HG03521 (cell line): Measurements from ENCODE around the gene FRS2.

Experiments used
- ATAC-seq: cut with Tn5 transposase; IDR thresholded peaks from one replicate; pipeline ENCODE4 v1.9.1; 2021; ENCODE audit warnings: mild to moderate bottlenecking, moderate library complexity; ENCODE audit not compliant: unreplicated experiment

Gene FRS2

DNA sequence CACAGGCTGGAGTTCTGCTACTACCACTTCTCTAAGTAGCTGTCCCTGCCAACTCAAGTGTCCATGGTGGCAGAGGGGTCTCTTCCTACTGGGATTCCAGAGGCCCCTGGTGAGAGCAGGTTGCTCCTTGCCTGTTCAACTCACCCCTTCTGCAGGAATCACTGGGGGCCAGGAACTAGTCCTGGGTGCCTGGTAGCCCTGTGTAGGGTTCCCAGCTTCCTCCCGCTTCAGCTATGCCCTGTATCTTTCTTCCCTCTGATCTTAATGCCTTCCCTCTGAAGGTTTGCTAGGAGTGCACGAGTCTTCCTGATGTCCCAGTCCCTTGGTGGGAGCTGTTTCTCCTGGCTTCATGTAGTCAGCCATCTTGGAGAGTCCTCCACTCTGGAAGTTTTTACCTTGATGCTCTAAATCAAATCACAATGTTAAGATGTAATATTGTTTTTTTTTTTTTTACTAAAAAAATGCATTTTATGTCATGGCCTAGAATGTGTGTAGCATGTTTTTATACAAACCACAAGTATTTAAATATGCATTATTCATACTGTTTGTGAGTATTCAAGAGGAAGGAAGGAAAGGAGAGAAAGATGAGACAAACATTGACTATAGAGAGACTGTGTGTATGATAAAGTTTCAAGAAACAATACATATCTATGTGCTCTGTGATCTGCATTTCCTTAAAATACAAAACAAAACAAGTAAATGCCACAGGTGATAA lies 54.7 kb downstream of the FRS2 start:
- no peak for ATAC-seq

DNA sequence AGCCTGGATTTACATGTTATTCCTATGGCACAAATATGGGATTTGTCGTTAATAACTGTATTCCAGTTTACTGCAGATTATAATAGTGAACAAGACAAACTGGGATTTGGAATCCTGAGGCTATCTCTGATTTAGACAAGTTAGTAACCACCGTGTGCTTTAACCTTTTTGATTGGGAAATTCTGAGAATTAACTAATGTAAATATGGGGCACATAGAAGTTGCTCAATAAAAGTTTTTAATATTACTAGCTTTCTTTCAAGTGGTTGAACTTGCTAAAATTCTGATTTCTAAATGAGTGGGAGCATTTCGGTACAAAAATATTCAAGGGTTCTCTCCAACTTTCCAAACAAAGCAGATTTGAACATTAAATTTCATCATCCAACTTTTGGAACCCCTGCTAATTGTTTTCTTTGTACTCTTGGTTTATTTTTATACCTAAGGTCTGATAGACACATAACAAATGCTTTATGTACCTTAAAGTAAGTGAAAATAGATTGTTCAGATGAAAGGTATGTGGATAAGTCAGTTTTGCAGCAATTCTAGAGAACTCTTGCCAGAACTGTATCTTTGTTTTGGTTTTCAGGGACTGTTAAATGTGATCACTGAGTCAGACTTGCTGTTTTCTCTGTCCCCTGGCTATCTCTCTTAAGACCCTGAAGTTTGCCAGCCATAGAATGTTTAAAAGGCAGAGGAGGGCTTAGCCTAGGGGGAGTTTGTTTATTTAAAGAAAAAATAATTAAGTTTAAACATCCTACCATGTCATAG lies 57.5 kb downstream of the FRS2 start:
- ATAC-seq: no peak

DNA sequence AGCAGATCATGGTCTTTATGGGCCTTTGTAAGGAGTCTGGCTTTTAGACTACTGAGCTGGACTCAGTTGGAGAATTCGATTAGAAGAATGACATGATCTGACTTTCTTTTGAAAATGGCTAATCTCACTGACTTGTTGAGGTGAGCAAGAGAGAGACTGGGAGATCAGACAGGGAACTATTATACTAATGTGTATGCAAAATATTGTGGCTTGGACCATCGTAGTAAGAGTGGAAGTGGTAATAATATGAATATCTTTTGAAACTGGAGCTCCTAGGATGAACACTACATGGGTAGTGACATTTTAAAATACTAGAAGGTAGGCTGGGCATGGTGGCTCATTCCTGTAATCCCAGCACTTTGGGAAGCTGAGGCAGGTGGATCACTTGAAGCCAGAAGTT lies 58.8 kb downstream of the FRS2 start:
- ATAC-seq: no peak

DNA sequence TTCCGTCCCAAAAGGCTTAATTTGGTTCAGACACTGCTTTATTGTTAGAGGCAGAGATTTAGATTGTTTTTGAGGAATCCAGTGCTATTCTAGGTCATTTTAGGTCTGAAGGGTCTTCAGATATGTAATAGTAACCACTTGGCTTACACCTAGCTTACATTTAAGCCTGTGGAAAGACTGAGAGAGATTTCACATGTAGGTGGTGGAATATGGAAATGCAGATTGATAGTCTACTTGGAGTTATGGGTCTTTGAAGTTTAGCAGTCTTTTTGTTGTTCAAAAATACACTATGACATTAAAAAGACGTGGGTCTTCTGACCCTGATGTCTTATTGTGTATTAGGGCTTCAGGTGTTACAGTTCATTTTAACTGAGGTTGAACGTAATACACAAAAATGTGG lies 63.7 kb downstream of the FRS2 start:
- ATAC-seq: no peak

DNA sequence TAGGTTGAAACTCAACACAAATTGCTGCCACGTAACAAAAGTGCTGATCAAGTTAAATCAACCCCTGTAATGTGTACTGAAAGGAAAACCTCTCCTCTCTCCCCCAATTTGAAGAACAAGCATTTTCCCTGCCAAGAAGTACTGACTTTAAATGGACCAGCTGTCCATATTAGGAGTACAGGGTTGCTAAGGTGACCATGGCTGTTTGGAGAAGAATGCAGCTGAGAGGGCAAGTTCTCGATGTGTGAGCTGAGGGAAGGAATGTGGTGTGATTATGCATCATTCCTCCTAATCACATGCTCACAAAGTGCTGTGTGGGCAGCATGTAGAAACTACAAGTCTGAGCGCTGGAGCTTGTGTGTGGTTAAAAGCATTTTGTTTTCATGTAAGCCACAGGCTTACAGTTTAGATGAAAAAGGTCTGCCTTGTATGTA lies 64.2 kb downstream of the FRS2 start:
- peak; percentile 93 for ATAC-seq

DNA sequence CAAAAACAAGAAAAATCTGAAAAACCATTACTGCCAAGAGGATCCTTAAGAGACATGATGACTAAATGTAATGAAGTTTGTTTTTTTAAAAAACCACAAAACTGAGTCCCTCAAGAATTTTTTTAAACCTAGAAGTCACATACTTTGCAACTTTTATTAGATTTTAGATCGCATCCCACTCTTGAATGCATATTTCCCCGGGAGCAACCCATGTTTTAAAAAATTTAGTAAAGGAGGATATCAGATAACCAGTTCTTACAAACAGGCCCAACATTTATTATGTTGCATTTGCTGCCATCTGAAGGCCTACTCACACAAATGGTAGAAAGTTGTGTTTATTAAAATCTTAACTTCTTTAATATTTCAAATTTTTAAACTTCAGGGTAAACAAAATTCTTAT lies 70.8 kb downstream of the FRS2 start:
- ATAC-seq: no peak

DNA sequence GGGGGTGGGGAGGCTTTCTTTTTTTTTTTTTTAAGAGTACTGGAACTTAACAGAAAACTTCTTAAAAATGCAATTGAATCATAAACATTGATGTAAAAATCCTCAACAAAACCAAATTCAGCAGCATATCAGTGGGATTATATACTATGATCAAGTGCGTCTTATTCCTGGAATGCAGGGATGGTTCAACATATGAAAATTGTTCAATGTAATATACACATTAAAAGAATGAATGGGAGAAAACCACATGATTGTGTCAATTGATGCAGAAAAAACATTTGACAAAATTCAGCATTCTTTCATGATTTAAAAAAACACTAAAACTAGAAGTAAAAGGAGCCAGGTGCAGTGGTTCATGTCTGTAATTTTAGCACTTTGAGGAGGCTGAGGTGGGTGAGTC lies 73.9 kb downstream of the FRS2 start:
- ATAC-seq: no peak

DNA sequence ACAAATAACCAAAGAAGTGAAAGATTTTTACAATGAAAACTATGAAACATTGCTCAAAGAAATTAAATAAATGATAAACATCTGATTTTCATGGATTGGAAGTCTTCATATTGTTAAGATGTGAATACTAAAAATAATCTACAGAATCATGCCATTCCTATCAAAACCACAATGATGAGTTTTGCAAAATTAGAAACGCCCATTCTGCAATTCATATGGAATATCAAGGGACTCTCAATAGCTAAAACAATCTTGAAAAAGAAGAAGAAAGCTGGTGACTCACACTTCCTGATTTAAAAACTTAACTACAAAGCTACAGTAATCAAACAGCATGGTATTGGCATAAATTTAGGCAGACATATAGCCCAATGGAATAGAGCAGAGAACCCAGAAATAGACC lies 74.9 kb downstream of the FRS2 start:
- ATAC-seq: no peak

DNA sequence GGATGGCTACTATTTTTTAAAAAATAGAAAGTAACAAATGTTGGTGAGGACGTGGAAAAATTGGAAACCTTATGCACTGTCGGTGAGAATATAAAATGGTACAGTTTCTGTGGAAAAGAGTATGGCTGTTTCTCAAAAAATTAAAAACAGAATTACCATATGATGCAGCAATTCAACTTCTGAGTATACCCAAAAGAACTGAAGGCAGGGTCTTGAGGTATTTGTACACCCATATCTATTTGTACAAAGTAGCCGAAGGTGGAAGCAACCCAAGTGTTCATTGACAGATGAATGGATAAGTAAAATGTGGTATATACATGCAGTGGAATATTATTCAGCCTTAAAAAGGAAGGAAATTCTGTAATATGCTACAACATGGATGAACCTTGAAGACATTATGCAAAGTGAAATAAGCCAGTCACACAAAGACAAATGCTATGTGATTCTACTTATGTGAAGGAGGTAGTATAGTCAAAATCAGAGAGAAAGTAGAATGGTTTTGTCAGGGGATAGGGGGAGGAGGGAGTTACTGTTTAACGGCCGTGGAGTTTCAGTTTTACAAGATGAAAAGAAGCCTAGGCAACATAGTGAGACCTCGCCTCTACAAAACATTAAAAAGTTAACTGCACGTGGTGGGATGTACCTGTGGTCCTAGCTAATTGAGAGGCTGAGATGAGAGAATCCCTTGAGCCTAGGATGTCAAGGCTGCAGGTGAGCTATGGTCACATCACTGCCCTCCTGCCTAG lies 76.7 kb downstream of the FRS2 start:
- peak; percentile 88 for ATAC-seq

DNA sequence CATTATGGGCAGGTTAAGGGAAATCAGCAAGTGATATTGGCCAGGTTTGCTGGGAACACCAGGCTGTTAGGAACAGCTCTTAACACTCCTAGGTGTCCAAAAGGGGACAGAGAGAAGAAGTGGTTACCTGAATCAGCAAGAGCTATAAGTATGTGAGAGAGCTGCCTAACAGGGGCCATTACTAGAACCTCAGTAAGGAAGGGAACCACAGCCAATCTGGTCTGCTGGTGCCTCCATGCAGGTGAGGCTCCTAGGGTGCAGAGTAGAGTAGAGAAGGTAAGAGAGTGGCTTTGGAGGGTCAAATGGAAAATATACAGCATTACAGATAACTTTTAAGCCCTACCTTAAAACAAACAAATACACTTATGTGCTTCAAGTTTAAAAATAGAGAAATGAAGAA lies 78.5 kb downstream of the FRS2 start:
- no peak for ATAC-seq

DNA sequence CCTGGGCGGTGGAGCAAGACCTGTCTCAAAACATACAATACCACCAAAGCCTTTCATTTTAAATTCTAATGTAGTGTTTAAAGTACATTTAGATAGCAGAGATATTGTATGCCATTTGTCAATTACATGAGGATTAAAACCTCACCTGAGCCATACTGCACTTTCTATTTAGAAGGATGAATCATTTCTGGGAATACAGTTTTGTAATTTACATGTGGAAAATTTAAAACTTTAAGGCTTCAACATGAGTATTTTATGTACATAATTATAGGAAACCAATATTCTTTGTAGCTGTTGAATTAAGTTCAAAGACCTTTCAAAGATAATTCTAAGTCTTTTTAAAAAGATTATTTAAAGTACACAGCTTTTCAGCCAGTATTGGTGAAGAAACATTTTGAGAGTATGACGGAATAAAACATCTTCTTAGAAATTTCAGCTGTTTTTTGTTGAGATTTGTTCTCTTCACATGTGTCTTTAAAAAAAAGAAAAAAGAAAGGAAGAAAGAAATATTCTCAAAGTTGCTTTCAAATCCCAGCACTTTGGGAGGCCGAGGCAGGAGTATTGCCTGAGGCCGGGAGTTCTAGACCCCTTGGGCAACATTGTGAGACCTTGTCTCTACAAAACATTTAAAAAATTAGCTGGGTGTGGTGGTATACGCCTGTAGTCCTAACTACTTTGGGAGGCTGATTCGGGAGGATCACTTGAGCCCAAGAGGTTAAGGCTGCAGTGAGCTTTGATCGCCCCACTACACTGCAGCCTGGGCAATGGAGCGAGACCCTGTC lies 80.6 kb downstream of the FRS2 start:
- ATAC-seq: no peak

DNA sequence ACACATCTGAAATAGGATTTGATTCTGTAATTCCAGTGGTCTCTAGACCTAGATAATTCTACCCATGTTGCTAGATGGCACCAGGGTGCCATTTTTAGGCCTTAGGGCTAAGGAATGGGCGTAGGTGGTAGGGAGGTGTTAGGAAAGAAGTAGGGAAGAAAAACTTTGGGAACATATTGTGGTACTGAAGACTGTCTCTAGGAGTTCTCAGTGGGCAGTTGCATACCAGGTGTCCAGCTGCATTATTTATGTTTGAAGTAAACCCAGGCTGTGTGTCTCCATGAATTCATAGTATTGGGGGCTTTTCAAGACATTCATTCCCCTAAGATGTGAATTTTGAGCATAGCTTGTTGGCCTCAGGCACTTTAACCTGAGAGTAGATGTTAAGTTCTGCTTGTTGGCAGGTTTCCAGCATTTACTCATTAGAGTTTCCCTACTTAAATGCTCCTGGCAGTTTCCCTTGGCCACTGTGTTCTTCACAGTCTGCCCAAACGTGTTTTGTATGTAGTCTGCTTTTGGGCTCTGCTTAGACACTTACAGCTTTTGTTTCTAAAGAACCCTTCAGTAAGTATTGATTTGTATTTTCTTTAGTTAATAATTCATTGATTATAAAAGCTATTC lies 83.5 kb downstream of the FRS2 start:
- no peak for ATAC-seq

DNA sequence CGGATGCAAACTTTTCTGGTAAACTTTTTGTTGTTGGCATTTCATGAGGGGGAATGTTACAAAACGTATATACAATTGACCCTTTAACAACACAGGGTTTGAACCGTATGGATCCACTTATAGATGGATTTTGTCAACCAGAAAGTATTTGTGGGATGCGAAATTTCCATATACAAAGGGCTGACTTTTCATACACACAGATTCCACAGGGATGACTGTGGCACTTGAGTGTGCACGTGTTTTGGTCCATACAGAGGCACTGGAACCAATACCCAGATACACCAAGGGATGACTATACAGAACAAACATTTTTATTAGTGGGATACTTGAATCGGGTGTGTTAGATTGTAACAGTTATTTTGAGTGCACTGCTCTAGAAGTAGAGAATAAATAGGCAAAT lies 85.3 kb downstream of the FRS2 start:
- ATAC-seq: no peak

DNA sequence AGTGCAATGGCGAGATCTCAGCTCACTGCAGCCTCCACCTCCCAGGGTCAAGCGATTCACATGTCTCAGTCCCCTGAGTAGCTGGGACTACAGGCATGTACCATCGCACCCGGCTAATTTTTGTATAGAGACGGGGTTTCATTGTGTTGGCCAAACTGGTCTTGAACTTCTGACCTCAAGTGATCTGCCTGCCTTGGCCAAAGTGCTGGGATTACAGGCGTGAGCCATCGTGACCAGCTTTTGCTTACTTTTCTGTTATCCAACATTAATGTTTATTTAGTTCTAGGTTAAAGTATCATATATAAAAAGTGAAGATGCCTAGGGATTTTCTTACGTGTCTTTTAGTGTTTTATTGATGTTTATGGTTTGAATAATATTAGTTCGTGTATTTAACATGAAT lies 86.2 kb downstream of the FRS2 start:
- no peak for ATAC-seq

DNA sequence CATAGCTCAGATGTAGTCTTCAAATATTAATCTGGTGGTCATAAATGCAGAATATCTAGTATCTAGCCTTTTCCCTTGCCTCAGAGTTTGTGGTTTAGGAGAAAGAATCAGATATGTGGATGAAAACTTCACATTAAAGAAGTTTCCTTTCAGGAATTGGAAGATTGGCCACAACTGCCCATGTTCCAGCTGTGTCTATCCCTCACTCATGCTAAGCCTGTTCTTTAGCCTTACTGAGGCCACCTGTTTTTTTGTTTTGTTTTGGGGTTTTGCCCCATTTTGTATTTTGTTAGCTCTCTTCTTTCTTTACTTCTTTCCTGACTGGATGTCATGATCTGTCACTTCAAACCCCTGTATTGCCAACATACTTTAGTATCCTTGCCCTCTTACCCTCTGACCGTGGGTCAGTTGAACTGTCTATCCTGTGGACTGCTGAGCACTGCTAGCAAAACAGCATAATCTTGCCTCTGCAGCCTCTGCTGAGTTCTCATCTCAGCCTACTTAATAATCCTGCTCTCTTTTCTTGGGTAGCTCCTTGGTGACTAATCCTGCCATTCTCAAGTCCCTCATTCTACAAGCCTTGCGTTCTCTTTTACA lies 93.1 kb downstream of the FRS2 start:
- ATAC-seq: no peak

DNA sequence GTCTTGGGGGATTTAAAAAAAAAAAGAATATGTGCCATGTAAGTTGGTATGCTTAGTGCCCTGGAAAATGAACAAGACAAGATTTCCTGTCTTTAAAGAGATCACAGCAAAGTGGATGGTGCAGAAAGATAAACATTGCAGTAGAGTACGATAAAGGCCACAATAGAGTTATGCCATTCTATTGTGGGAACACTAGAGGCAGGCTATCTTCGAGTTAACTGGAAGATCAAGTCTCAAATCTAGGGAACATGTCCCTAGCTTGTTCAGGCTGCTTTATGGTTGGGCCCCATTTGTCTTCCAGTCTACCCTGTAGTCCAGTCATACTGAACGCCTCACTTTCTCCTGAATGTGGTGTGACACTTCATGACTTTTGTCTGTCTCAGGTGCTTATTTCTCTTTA lies 96.4 kb downstream of the FRS2 start:
- ATAC-seq: no peak

DNA sequence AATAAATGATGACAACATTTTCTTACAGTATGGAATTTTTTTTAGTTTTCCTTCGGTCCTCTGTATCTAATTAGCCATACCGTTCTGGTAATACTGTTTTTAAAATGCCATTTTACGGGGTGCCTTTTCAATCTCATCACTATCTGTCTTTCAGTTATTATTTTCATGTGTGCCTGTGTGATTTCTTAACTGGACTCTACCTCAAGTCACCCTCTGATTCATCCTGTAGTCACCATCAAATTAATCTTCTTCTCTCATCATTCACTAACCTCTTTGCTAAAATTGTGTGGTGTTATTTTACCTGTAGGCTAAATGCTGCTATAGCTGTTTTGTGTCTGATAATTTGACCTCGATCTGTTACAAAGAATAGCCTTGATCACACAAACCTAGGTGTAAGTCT lies 99.0 kb downstream of the FRS2 start:
- no peak for ATAC-seq

DNA sequence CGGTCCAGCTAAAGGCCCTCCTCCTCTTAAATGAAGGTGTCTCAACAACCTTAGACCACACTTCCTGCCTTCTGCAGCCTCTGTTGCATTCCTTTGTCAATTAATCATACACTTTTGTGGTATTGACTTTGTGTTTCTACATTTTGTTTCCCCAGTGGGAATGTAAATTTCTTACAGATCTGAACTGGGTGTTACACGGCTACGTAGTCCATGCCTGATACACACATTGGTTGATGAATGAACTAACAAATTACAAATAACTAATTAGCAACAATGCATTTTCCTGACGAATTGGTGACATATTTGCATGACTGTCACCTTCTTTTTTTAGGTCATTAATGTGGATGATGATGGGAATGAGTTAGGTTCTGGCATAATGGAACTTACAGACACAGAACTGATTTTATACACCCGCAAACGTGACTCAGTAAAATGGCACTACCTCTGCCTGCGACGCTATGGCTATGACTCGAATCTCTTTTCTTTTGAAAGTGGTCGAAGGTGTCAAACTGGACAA lies 99.9 kb downstream of the FRS2 start:
- ATAC-seq: no peak

DNA sequence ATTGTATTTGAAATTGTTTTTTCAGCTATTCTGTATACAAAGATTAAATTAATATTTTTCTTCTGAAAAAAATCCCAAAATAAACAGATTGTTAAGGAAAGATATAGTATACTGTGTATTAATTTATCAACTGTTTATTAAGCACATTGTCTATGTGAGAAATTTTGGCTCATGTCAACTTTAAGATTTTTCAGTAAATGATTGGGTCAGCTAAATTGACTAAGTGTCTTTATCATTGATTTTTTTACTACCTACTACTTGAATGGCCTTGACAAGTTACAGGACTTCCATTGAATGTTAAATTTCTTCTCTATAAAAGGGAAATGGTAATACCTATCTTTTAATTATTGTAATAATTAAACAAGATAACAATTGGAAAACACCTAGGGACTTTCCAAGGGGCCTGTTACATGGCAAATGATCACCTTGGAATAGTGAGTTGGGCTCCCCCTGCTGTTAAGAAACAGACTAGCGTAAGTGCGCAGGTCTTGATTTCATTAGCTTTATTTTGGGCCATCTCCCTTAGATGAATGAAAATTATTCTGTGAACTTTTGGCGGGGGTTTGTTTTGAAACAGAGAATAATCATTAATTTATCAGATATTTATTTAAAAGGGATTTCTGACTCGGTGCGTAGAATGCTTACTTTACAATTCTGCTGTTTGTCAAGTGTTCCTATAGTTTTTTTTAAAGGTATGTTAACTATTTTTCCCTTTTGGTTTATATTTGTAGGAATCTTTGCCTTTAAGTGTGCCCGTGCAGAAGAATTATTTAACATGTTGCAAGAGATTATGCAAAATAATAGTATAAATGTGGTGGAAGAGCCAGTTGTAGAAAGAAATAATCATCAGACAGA lies 100.6 kb downstream of the FRS2 start:
- peak; percentile 73 for ATAC-seq
